GM18508 (cell line): ENCODE measurements around the gene SVEP1.
"Not testable (repeated sequence)": the region's sequence is repeated elsewhere in the genome, so short reads cannot be mapped to it uniquely, and the experiment has no call there.

Source experiments
- ATAC-seq: cut with Tn5 transposase; IDR thresholded peaks from one replicate; pipeline ENCODE4 v1.9.1; 2021; ENCODE audit warnings: moderate number of reproducible peaks; ENCODE audit not compliant: insufficient read depth, unreplicated experiment

SVEP1 gene

DNA sequence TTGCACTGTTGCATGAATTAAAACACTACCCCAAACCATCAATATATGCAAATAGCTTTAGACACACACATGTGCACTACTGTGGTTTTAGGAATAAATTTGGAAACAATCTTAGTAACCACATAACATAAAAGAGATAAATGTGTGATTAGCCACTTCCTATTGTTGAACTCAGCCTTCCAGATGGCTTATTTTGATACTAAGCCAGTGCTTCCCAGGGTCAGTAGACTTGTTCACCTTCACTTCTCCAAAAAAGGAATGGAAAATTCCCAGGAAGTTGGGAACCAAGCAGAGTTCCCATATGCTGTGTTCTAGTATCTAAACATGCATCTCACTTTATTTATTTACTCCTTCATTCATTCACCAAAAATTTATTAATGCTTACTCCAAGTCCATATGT lies 47.8 kb downstream of the SVEP1 start:
- no peak for ATAC-seq

DNA sequence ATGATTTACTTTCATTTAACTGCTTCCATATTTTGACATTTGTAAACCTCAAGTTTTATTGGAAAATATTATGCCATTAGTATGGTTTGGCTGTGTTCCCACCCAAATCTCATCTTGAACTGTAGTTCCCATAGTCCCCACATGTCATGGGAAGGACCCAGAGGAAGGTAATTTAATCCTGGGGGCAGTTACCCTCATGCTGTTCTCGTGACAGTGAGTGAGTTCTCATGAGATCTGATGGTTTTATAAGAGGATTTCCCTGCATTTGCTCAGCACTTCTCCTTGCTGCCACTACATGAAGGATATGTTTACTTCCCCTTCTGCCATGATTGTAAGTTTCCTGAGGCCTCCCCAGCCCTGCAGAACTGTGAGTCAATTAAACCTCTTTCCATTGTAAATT lies 48.3 kb downstream of the SVEP1 start:
- not testable (repeated sequence) for ATAC-seq

DNA sequence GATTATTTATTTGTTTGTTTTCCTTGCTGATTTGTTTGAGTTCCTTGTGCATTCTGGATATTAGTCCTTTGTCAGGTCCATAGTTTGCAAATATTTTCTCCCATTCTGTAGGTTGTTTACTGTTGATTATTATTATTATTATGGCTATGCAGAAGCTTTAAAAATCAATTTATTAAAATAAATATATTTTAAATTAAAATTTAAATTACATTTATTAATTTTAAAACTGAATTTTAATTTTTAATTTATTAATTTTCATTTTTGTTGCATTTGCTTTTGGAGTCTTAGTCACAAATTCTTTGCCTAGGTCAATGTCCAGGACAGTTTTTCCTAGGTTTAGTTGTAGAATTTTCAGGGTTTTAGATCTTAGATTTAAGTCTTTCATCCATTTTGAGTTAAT lies 50.9 kb downstream of the SVEP1 start:
- ATAC-seq: no peak

DNA sequence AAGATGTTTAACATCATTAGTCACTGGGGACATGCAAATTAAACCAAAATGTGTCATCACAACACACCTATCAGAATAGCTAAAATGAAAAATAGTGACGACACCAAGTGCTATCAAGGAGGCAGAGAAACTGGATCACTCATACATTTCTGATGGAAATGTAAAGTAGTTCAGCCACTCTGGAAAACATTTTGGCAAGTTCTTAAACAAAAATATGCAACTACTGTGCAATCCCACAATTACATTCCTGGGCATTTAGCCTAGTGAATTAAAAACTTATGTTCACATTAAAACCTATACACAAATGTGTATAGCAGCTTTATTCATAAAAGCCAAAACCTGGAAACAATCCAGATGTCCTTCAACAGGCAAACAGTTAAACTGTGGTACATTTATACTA lies 53.1 kb downstream of the SVEP1 start:
- ATAC-seq: no peak

DNA sequence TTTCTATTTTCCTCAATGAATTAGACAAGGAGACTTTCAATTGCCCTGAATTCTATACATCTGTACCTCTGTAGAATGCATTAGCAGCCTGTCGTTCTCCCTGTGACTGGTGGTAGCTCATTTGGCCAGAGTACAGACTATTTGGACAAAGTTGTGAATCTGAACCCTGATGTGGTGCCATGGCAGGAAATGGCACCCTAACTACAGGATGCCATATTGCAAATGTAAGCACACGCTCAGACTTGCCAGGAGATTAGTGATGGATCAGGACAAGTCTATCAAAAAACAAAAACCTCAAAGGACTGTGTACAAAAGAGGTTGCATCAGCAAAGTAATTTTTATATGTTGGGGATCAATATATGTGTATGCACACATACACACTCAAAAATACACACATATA lies 58.3 kb downstream of the SVEP1 start:
- ATAC-seq: no peak

DNA sequence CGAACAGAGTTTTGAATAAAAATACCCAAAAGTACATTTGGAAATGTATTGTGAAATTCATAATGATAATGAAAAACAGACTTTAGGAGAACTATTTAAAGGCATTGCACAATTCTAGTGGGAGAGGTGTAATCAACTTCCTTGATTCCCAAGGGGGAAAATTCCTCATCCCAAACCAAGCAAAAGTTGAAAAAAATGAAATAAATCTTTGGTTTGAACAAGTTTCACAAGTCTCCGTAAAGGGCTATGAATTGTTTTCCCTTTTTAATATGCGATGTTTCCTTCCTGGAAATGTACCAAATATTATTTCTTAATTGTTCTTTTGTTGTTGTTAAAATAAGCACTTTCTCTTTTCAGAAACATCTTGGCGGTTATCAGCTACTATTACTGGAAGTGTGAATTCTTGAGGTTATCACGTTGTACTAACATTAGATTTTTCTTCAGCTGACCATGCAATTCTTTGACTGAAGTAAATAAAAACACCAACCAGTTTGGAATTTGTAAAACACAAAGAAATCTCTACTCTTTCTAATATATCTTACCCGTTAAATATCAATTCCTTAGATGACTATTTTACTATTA lies 59.3 kb downstream of the SVEP1 start:
- ATAC-seq: no peak

DNA sequence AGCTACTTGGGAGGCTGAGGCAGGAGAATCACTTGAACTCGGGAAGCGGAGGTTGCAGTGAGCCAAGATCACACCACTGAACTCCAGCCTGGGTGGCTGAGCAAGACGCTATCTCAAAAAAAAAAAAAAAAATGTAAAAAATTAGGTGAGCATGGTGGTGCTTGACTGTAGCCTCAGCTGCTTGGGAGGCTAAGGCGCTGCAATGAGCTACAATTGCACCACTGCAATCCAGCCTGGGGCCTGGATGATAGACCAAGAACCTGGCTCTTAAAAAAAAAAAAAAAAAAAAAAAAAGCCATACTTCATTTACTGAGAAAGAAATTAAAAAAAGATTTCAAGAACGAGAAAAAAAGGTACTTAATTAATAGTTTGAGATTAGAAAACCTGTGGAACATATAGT lies 62.1 kb downstream of the SVEP1 start:
- no peak for ATAC-seq

DNA sequence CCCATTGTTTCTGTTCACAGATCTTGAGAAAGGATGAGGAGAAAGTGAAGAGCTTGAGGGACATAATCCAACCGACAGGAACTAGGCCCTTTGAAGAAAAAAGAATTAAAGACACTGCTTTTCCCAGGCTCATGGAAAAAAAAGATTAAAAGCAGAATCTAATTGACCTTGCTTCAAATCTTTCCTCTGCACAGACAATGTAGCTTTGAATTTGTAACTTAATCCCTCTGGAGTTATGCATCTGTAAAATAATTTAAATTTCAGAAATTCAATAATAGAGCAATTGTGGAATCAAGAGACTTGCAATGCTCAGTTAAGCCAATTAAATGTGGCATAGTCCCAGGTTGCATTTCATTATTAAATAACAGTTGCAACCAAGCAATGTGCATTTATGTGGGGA lies 64.6 kb downstream of the SVEP1 start:
- no peak for ATAC-seq

DNA sequence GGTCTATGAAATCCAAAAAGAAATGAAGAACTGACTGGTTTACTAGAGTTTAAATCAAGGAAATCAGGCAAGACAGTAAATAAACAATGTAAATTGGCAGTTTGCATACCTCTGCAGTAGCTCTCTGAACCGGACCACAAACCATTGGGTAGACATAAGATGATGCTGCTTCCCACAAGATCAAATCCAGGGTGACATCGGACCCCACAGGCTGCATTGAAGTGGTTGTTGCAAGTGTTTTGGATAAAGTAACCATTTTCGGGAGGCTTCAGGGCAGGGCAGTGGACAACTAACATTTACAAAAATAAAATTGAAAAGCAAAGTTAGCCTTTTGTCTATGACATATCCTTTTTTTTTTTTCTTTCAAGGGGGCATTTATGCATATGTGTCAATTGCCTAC lies 66.7 kb downstream of the SVEP1 start:
- ATAC-seq: no peak

DNA sequence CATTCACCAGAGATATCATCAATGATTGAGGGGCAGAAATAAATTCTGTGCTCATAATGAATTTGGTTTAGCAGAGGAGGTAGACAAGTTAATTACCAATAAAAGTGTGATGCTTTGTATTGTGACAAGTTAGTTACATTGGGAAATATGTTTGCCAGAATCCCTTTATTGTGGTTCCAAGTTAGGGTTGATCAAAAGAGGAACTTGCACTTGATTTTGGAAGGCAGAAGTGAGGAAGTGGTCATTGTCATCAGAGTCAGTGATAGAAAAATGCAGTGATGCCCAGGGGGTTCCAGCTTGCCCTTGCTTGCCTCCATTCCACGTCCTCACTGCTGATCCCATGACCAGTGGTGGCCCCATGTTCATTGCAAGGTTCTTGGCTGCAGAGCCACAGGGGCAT lies 69.7 kb downstream of the SVEP1 start:
- ATAC-seq: no peak

DNA sequence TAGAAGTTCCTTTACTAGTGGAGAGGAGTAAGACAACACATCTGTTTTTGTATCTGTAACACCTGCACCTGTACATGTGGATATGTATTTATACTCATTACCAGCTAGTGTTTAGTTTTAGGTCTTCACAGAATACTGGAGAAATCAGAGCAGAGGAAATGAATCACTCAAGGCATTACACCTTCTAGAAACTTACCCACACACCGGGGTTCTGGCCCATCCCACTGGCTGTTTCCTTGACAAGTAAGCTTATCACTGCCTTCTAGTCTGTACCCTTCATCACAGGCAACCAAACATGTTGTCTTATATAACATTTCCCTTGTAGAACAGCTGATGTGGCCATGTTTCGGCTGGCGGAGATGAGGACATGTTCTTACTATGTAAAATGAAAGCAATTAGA lies 76.7 kb downstream of the SVEP1 start:
- ATAC-seq: no peak

DNA sequence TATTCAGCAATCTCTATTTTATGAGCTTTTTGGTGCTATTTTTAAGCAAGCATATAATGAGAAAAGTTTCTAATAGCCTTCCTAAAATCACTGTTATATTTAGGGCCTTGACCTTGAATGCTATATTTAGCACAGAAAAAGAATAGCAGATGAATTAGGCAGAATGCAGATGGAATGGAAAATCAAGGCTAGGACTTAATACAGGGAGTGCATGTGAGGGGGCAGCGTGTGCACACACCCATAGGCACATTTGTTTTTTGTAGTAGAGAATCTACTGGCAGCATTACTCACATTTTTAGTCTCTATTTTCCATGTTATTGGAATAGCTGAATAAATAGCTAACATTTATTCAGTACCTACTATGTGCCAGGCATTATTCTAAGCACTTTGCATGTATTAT lies 79.9 kb downstream of the SVEP1 start:
- no peak for ATAC-seq

DNA sequence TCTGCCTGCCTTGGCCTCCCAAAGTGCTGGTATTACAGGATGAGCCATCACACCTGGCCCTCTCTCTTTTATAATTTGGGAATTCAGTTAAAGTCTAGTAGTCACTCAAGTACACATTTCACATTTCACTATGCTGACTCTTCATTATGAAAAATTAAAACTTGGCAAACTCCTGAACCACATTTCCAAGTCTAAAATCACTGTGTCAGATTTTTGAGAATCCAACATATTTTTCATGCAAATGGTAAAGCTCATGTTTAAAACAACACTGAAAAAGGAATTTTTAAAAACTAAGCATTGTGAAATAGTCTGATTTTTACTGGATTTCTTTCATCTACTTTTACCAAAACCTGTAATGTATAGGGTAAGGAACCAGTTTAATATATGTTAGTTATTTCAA lies 92.3 kb downstream of the SVEP1 start:
- ATAC-seq: no peak

DNA sequence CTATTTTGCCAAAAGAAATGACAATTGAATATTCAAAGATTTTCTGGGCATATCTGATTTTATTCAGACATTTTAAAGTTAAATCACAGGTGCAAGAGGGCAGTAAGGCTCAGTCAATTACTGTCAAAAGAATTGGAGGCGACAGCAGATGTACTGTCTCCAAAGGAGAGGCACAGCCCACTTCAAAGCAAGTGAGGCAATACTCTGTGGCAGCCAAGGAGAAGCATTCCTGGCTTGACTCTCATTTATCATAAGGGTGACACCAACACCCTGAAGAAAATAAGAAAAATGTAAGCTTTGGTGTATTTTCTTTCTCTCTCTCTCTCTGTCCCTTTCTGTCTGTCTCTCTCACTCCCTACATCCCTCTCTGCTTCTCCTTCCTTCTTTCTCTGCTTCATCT lies 93.3 kb downstream of the SVEP1 start:
- ATAC-seq: no peak

DNA sequence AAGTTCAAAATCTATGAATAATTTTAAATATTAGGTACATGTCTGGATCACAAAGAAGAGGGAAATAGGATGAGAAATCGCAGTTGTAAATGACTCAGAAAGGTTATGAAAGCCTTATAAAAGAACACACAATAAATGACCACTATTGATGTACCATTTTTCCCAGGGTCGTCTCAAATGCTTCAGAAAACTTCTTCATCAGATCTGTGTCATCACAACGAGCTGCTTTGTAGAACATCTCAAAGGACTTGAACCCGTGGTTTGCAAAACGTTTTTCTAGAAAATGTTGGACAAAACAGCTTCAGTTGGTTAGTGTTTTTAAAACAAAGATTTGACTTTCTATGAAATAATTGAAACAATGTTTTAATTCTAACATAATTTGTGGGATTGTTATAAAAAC lies 100.1 kb downstream of the SVEP1 start:
- ATAC-seq: no peak

DNA sequence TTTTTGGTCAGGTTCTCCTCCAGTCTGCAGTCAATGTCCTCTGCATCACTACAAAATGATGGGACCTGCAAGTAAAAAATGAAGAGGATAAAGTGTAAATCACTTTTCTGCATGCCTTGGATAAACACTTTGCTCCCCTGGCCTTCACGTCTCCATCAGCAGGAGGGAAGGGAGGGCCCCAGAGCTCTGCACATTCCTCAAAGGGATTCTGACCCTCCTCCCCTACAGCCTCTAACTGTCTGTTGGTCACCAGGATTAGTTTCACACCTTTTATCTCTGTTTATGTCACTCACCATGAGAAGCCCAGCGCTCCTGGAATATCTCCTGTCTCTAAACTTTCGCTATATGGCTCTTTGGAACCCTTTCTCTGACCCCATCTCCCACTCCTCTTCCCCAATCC lies 103.3 kb downstream of the SVEP1 start:
- no peak for ATAC-seq

DNA sequence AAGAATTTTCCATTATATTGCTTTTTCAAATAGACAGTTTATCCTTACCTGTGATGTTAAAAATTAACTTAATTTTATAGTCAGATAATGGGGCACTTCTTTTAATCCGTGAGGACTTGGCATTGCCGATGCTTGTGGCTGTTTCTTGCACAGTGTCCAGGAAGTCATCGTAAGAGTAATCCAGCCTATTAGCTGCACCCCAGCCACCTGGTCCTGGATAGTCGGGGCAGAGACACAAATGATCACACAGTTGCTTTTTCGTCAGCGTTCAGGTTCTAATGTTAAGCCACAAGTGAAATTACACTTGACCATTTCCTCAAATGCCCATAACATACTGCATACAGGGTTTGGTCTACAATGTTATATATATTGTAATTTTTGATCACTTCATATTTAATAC lies 107.4 kb downstream of the SVEP1 start:
- no peak for ATAC-seq

DNA sequence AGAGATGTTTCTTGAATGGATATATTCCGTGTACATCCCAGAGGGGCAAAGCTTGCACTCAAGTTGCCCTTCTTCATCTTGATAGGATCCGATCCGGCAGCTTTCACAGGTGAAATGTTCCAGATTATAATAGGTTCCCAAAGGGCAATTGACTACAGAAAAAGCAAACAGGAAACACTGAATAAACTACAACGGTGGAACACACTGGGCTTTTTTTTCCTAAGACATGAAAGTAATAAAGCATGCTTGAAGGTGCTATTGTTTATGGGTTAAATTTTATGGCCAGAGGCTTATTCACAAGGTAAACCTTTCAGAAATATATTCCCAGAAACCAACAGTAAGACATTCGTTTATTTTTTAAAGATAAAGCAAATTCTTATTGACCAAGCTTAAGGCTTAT lies 110.6 kb downstream of the SVEP1 start:
- ATAC-seq: no peak

DNA sequence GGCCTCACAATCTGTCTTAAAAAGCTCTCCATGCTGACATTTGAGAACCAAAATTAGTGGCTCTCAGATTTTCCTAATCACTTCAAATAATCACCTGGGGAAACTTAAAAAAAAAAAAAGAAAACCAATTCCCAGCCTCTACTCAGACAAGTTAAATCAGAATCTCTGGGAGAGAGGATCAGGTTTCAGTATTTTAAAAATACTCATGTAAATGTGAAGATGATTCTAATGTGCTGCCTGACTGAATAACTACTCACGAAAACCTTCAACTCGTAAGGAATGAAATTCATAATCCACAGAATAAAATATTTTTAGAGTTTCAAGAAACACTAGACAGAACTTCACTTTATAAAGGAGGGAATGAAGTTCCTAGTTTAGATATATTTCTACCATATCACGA lies 114.4 kb downstream of the SVEP1 start:
- no peak for ATAC-seq

DNA sequence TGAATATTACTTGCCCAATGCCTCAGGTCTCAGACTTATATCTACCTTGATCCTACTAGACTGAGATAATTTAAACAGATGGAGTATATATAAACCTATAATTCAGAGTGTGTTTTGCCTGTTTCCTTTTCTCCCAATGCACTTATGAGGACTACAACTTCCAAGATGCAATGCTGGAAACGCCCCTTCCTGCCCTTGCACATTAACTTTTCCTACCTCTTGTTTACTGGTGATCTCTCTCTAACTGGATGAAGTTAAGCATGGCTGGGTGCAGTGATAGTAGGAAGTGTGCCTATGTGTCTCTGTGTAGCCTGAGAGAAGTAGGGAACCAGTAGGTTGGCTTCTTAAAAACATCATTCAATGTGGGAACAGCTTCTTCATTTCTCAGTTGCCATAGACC lies 115.2 kb downstream of the SVEP1 start:
- no peak for ATAC-seq

DNA sequence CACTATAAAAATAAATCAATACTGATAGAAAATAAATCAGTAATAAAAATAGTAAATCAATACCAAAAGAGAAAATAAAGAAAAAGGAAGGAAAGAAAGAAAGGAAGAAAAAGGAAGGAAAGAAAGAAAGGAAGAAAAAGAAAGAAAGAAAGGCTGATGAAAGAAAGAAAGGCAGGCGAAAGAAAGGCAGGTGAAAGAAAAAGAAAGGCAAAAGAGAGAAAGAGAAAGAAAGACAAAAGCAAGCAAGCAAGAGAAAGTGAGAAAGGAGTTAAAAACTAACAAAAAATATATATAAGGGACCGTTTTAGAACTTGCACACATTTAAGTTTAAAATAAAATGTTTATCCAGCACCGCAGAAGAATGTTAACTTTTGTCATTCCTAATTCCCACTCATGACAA lies 116.0 kb downstream of the SVEP1 start:
- ATAC-seq: no peak

DNA sequence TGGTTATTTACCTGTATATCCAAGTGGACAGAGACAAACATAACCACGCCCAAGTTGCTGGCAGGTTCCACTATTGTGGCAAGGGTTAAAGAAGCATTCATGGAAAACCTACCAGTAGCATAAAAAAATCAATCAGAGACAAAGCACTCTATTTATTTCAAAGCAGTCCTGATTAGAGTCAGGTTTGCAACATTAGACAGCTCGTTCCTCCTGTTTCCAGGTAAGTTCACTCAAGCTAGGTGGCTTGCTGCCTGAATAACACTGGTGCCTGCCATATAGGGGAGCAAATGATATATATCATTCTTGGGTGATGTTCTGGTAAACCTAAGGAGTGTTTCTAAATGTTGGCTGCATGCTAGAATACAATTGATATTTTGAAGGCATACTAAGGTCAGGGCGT lies 122.3 kb downstream of the SVEP1 start:
- ATAC-seq: no peak

DNA sequence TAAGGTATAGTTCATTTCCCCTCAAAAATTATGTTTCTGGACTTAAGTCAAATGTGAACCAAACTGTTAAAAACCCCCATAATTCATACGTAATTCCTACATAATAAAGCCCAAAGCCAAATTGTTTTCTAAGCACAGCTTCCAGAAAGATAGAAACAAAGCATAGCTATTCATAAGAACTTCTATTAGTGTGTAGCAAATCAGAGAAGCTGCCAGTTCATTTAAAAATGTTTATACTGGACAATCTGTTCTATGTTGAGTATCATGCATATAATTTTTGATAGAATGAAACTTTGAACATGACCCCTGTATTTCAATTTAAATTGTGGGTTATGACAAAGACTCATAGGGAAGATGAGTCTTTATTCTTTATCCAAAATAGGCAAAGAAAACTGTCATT lies 122.9 kb downstream of the SVEP1 start:
- no peak for ATAC-seq
